ENCODE results near the gene SKP2.

Gene SKP2

GRCh38 chr5:36160617-36161016 lies 8.7 kb downstream of the SKP2 start:
- no peak for DNase-seq (ENCODE audit: low read depth)
- TF ChIP-seq POLR2A (IDR thresholded peaks at IDR 0.05; ENCODE audit: extremely low read depth, insufficient read length) (no peak), MYC (IDR thresholded peaks at IDR 0.05; ENCODE audit: low read depth, low read length) (no peak)
- TF ChIP-seq, protein P1, sequence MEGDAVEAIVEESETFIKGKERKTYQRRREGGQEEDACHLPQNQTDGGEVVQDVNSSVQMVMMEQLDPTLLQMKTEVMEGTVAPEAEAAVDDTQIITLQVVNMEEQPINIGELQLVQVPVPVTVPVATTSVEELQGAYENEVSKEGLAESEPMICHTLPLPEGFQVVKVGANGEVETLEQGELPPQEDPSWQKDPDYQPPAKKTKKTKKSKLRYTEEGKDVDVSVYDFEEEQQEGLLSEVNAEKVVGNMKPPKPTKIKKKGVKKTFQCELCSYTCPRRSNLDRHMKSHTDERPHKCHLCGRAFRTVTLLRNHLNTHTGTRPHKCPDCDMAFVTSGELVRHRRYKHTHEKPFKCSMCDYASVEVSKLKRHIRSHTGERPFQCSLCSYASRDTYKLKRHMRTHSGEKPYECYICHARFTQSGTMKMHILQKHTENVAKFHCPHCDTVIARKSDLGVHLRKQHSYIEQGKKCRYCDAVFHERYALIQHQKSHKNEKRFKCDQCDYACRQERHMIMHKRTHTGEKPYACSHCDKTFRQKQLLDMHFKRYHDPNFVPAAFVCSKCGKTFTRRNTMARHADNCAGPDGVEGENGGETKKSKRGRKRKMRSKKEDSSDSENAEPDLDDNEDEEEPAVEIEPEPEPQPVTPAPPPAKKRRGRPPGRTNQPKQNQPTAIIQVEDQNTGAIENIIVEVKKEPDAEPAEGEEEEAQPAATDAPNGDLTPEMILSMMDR (IDR thresholded peaks at IDR 0.05; ENCODE audit: low read depth, low read length): no peak
- TF ChIP-seq, protein P2, sequence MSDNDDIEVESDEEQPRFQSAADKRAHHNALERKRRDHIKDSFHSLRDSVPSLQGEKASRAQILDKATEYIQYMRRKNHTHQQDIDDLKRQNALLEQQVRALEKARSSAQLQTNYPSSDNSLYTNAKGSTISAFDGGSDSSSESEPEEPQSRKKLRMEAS (IDR thresholded peaks at IDR 0.05; ENCODE audit: low read depth, low read length): no peak

DNA sequence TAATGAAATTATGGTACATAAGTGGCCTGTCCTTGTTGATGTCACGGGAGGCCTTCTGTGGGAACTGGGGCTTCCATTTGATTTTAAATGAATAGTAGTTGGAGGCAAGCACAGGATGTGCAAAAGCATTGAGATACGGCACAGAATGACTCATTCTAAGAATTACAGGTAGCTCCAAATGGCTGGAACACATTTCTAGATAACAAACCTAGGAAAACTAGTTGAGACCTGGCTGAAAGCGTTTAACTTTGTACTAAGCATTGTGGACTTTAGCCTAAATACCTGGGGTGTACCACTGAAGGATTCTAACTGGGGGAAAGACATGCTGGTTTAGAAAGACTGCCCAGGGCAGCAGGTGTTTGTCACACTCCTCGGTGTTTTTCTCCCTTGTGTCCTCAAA lies 9.4 kb downstream of the SKP2 start:
- no peak overlapping the region for H3K4me3 ChIP-seq (ENCODE audit: low read depth, low read length)
- TF ChIP-seq, protein P2 (IDR thresholded peaks at IDR 0.05; ENCODE audit: low read depth, low read length): no peak
- TF ChIP-seq POLR2A (IDR thresholded peaks at IDR 0.05; ENCODE audit: extremely low read depth, insufficient read length): no peak
- TF ChIP-seq, protein P1 (IDR thresholded peaks at IDR 0.05; ENCODE audit: low read depth, low read length): no peak
- no peak for TF ChIP-seq MYC (IDR thresholded peaks at IDR 0.05; ENCODE audit: low read depth, low read length)
- DNase-seq (ENCODE audit: low read depth): no peak

More at GRCh38 chr5:36160617-36161016, 8.7 kb downstream of the SKP2 start:
- no peak overlapping the region for H3K4me3 ChIP-seq (ENCODE audit: low read depth, low read length)

DNA sequence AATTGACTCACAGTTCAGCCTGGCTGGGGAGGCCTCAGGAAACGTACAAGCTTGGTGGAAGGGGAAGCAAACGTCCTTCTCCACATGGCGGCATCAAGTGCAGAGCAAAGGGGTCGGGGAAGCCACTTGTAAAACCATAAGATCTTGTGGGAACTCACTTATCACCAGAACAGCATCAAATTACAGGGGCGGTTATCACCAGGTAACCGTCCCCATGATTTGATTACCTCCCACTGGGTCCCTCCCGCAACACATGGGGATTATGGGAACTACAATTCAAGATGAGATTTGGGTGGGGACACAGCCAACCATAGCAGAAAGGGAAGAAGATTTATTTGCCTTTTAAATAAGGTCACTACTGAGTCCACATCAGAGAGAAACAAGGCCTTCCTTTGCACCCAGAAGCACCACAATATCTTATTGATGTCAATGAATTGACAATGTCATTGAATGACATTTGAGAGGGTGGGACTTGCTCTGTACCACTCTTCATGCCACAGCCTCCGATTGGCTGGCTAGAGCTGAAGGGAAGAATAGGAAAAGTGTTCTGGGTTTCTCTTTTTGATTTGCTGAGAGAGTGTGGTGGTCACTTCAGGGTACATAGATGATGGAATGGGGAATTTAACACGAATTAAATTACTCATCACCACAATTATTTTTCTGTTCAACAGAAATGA lies 11.0 kb downstream of the SKP2 start:
- TF ChIP-seq POLR2A (IDR thresholded peaks at IDR 0.05; ENCODE audit: extremely low read depth, insufficient read length) (no peak), MYC (IDR thresholded peaks at IDR 0.05; ENCODE audit: low read depth, low read length) (no peak)
- TF ChIP-seq, protein P2 (IDR thresholded peaks at IDR 0.05; ENCODE audit: low read depth, low read length): no peak
- TF ChIP-seq, protein P1 (IDR thresholded peaks at IDR 0.05; ENCODE audit: low read depth, low read length): no peak
- H3K4me3 ChIP-seq (ENCODE audit: low read depth, low read length): no peak overlapping the region
- no peak for DNase-seq (ENCODE audit: low read depth)

- TF ChIP-seq, protein P2 (IDR thresholded peaks at IDR 0.05; ENCODE audit: low read depth, low read length): no peak
- no peak for TF ChIP-seq POLR2A (IDR thresholded peaks at IDR 0.05; ENCODE audit: extremely low read depth, insufficient read length)
- TF ChIP-seq, protein P1 (IDR thresholded peaks at IDR 0.05; ENCODE audit: low read depth, low read length): no peak
- no peak for TF ChIP-seq MYC (IDR thresholded peaks at IDR 0.05; ENCODE audit: low read depth, low read length)
- no peak for DNase-seq (ENCODE audit: low read depth)
Measured at GRCh38 chr5:36164461-36164860, 12.6 kb downstream of the SKP2 start.

DNA sequence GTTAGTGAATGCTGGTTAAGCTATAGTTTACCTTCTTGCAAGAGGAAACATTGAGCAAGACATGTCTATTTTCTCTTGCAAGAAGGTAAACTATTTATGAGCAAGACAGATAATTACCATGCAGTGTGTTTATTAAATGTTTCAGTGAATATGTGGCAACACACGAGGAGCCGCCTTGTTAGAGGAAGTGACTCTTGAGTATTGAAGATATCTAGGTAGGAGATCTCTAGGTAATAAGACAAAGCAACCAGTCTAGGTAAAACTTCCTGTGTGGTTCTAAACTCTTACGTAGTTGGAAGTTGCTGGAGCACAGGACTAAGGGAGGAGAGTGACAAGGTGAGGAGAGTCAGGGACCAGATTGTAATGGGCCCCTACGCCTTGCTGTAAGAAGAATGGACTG lies 16.8 kb downstream of the SKP2 start:
- no peak for DNase-seq (ENCODE audit: low read depth)
- no peak overlapping the region for H3K4me3 ChIP-seq (ENCODE audit: low read depth, low read length)
- TF ChIP-seq, protein P2 (IDR thresholded peaks at IDR 0.05; ENCODE audit: low read depth, low read length): no peak
- TF ChIP-seq, protein P1 (IDR thresholded peaks at IDR 0.05; ENCODE audit: low read depth, low read length): no peak
- no peak for TF ChIP-seq POLR2A (IDR thresholded peaks at IDR 0.05; ENCODE audit: extremely low read depth, insufficient read length)
- TF ChIP-seq MYC (IDR thresholded peaks at IDR 0.05; ENCODE audit: low read depth, low read length): no peak

More at GRCh38 chr5:36164461-36164860, 12.6 kb downstream of the SKP2 start:
- no peak overlapping the region for H3K4me3 ChIP-seq (ENCODE audit: low read depth, low read length)
